PC-9 (cell line): Measurements from ENCODE around the gene DIDO1.

ENCODE experiments used
- EZH2 ChIP-seq: fragments of 200-600 bp; sonication (generic); IDR thresholded peaks from 2 replicates; pipeline ENCODE4 v1.8.0; 2017; ENCODE audit warnings: antibody characterized with exemption, low read depth
- TF ChIP-seq, protein P1 (sequence below): fragments of 200-600 bp; sonication (generic); conservative IDR thresholded peaks from 2 replicates; pipeline ENCODE4 v1.6.1; 2017; ENCODE audit warnings: mixed run types, antibody characterized with exemption, mild to moderate bottlenecking, moderate library complexity

DNA sequence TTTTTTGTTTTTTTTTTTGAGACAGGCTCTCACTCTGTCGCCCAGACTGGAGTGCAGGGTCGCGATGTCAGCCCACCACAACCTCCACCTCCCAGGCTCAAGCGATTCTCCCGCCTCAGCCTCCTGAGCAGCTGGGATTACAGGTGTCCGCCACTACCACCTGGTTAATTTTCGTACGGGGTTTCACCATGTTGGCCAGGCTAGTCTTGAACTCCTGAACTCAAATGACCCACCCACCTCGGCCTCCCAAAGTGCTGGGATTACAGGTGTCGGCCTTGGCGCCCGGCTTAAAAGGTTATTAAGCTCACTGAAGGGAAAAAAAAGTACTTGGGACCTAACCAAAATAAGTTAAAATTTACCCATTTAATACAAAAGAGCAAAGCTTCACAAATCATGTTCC is 66.6 kb downstream of the DIDO1 start:
- TF ChIP-seq, protein P1, sequence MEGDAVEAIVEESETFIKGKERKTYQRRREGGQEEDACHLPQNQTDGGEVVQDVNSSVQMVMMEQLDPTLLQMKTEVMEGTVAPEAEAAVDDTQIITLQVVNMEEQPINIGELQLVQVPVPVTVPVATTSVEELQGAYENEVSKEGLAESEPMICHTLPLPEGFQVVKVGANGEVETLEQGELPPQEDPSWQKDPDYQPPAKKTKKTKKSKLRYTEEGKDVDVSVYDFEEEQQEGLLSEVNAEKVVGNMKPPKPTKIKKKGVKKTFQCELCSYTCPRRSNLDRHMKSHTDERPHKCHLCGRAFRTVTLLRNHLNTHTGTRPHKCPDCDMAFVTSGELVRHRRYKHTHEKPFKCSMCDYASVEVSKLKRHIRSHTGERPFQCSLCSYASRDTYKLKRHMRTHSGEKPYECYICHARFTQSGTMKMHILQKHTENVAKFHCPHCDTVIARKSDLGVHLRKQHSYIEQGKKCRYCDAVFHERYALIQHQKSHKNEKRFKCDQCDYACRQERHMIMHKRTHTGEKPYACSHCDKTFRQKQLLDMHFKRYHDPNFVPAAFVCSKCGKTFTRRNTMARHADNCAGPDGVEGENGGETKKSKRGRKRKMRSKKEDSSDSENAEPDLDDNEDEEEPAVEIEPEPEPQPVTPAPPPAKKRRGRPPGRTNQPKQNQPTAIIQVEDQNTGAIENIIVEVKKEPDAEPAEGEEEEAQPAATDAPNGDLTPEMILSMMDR = no peak
- no peak for TF ChIP-seq EZH2
